HG02938 (cell line): ENCODE measurements around the gene SCAMP1.

Experiments
- ATAC-seq: cut with Tn5 transposase; IDR thresholded peaks from one replicate; pipeline ENCODE4 v1.9.1; 2021; ENCODE audit warnings: mild to moderate bottlenecking, moderate library complexity; ENCODE audit not compliant: unreplicated experiment

Gene SCAMP1

GRCh38 chr5:78490709-78491485, 130.5 kb downstream of the SCAMP1 start:
- ATAC-seq: no peak

GRCh38 chr5:78492224-78492623, 131.8 kb downstream of the SCAMP1 start:
- ATAC-seq: no peak

- no peak for ATAC-seq
Measured at GRCh38 chr5:78492650-78493049, 132.2 kb downstream of the SCAMP1 start.

GRCh38 chr5:78495800-78496199, 135.4 kb downstream of the SCAMP1 start:
- no peak for ATAC-seq

GRCh38 chr5:78496373-78496772, 136.0 kb downstream of the SCAMP1 start:
- ATAC-seq: no peak

- ATAC-seq: peak; percentile 68
Measured at GRCh38 chr5:78497573-78498533, 137.4 kb downstream of the SCAMP1 start.

GRCh38 chr5:78499485-78499884, 139.1 kb downstream of the SCAMP1 start:
- ATAC-seq: no peak

- no peak for ATAC-seq
Measured at GRCh38 chr5:78500028-78500427, 139.6 kb downstream of the SCAMP1 start.

- ATAC-seq: no peak
Measured at GRCh38 chr5:78500871-78501270, 140.5 kb downstream of the SCAMP1 start.

- ATAC-seq: no peak
Measured at GRCh38 chr5:78501411-78502352, 141.3 kb downstream of the SCAMP1 start.

GRCh38 chr5:78503958-78504653, 143.7 kb downstream of the SCAMP1 start:
- ATAC-seq: no peak

GRCh38 chr5:78504704-78505677, 144.6 kb downstream of the SCAMP1 start:
- no peak for ATAC-seq

GRCh38 chr5:78505860-78506259, 145.4 kb downstream of the SCAMP1 start:
- ATAC-seq: no peak

- ATAC-seq: no peak
Measured at GRCh38 chr5:78506261-78507024, 146.0 kb downstream of the SCAMP1 start.

GRCh38 chr5:78507531-78507930, 147.1 kb downstream of the SCAMP1 start:
- no peak for ATAC-seq

GRCh38 chr5:78508186-78508765, 147.9 kb downstream of the SCAMP1 start:
- no peak for ATAC-seq

GRCh38 chr5:78509145-78509865, 148.9 kb downstream of the SCAMP1 start:
- no peak for ATAC-seq
